ENCODE results near the gene DNASE1.

DNA sequence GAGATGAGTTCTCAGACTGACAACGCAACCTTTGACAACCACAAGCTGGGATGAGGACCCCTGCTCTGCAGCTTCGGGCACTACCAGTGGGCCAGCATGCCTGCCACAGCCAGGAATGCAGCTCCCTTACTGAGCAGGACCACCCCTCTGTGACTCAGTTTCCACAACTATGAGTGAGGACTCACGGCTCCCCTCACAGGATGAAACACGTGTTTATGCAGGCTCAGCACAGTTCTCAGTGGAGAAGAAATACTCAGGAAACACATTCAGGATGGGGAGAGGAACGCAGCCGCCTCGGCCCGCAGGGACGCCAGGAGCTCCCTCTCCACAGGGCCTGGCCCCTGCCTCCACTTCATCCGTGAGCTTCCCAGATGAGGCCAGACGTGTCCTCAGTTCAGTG, 14.1 kb downstream of the DNASE1 start:
- TF ChIP-seq, protein P1, sequence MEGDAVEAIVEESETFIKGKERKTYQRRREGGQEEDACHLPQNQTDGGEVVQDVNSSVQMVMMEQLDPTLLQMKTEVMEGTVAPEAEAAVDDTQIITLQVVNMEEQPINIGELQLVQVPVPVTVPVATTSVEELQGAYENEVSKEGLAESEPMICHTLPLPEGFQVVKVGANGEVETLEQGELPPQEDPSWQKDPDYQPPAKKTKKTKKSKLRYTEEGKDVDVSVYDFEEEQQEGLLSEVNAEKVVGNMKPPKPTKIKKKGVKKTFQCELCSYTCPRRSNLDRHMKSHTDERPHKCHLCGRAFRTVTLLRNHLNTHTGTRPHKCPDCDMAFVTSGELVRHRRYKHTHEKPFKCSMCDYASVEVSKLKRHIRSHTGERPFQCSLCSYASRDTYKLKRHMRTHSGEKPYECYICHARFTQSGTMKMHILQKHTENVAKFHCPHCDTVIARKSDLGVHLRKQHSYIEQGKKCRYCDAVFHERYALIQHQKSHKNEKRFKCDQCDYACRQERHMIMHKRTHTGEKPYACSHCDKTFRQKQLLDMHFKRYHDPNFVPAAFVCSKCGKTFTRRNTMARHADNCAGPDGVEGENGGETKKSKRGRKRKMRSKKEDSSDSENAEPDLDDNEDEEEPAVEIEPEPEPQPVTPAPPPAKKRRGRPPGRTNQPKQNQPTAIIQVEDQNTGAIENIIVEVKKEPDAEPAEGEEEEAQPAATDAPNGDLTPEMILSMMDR (IDR thresholded peaks at IDR 0.05) = no peak
- TF ChIP-seq YY1 (IDR thresholded peaks at IDR 0.05; ENCODE audit: low read depth) (no peak), GABPA (IDR thresholded peaks at IDR 0.05; ENCODE audit: low read depth) (no peak), EP300 (IDR thresholded peaks at IDR 0.05; ENCODE audit: borderline replicate concordance in 1 of 2, low read depth in 1 of 2, low read length in 1 of 2) (no peak), MXI1 (IDR thresholded peaks at IDR 0.05; ENCODE audit: low read depth, low read length) (no peak), SIN3A (IDR thresholded peaks at IDR 0.05; ENCODE audit: borderline replicate concordance, low read depth, low read length) (no peak), JUND (IDR thresholded peaks at IDR 0.05) (no peak), NFIC (IDR thresholded peaks at IDR 0.05; ENCODE audit: borderline replicate concordance) (no peak), RAD21 (IDR thresholded peaks at IDR 0.05; ENCODE audit: low read length) (no peak), EZH2phosphoT487 (IDR thresholded peaks at IDR 0.05; ENCODE audit: borderline replicate concordance, low read depth) (no peak), SMC3 (IDR thresholded peaks at IDR 0.05; ENCODE audit: low read depth, low read length) (no peak)
- TF ChIP-seq, protein P2, sequence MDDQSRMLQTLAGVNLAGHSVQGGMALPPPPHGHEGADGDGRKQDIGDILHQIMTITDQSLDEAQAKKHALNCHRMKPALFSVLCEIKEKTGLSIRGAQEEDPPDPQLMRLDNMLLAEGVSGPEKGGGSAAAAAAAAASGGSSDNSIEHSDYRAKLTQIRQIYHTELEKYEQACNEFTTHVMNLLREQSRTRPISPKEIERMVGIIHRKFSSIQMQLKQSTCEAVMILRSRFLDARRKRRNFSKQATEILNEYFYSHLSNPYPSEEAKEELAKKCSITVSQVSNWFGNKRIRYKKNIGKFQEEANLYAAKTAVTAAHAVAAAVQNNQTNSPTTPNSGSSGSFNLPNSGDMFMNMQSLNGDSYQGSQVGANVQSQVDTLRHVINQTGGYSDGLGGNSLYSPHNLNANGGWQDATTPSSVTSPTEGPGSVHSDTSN (IDR thresholded peaks at IDR 0.05) = no peak
- TF ChIP-seq, protein P3, sequence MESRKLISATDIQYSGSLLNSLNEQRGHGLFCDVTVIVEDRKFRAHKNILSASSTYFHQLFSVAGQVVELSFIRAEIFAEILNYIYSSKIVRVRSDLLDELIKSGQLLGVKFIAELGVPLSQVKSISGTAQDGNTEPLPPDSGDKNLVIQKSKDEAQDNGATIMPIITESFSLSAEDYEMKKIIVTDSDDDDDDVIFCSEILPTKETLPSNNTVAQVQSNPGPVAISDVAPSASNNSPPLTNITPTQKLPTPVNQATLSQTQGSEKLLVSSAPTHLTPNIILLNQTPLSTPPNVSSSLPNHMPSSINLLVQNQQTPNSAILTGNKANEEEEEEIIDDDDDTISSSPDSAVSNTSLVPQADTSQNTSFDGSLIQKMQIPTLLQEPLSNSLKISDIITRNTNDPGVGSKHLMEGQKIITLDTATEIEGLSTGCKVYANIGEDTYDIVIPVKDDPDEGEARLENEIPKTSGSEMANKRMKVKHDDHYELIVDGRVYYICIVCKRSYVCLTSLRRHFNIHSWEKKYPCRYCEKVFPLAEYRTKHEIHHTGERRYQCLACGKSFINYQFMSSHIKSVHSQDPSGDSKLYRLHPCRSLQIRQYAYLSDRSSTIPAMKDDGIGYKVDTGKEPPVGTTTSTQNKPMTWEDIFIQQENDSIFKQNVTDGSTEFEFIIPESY (IDR thresholded peaks at IDR 0.05; ENCODE audit: borderline replicate concordance, low read depth) = no peak

Measured in SK-N-SH (cell line).